WTC11 (cell line): ENCODE measurements around the gene ELP4. TPM values are rescaled to one million over a fixed set of nuclear protein-coding genes. Genes with fewer than 3 reads are reported as not detected.
A peak's percentile ranks its signal among the peaks of the same experiment; 100 is the strongest.

ENCODE experiments used
- ATAC-seq: fragments of 200-7000 bp; cut with Tn5 transposase; 2 replicates; pipeline ENCODE4 v1.10.0; 2021; ENCODE audit warnings: mild to moderate bottlenecking, moderate library complexity
- CTCF ChIA-PET: fragments of 300-600 bp; sonication (Branson Sonifier 250); formaldehyde crosslinking; loops from one replicate; lab custom pipeline; 2021; ENCODE audit warnings: antibody characterized with exemption; lab: Charles Lee
- POLR2A ChIA-PET: fragments of 350-600 bp; sonication (Branson Sonifier 250); formaldehyde crosslinking; loops from one replicate; lab custom pipeline; 2021; ENCODE audit warnings: antibody characterized with exemption; lab: Charles Lee
- DNase-seq: peaks from one replicate; pipeline ENCODE4 v3.0.0; 2021; ENCODE audit warnings: low spot score
- H3K27ac Mint-ChIP-seq: 2 replicates; pipeline ENCODE4 v1.8.0; 2021; ENCODE audit warnings: mixed read lengths
- H3K27me3 Mint-ChIP-seq: 2 replicates; pipeline ENCODE4 v1.8.0; 2021; ENCODE audit warnings: low read depth, mild to moderate bottlenecking, moderate library complexity, mixed read lengths
- H3K36me3 Mint-ChIP-seq: 2 replicates; pipeline ENCODE4 v1.8.0; 2021; ENCODE audit warnings: mixed read lengths
- H3K4me1 Mint-ChIP-seq: 2 replicates; pipeline ENCODE4 v1.8.0; 2022; ENCODE audit warnings: mixed read lengths
- H3K4me3 Mint-ChIP-seq: 2 replicates; pipeline ENCODE4 v1.8.0; 2021; ENCODE audit warnings: mild to moderate bottlenecking, moderate library complexity, mixed read lengths
- H3K9me3 Mint-ChIP-seq: 2 replicates; pipeline ENCODE4 v1.8.0; 2021; ENCODE audit warnings: mixed read lengths
- AFF4 ChIP-seq: sonication (generic); formaldehyde crosslinking; IDR thresholded peaks from 2 replicates; pipeline ENCODE4 v1.8.1; 2023; ENCODE audit warnings: mild to moderate bottlenecking, missing genetic modification reagents, borderline replicate concordance
- ARID4B ChIP-seq: sonication (generic); formaldehyde crosslinking; IDR thresholded peaks from 2 replicates; pipeline ENCODE4 v1.8.0; 2023; ENCODE audit warnings: missing genetic modification reagents, mild to moderate bottlenecking, borderline replicate concordance
- CREB1 ChIP-seq: sonication (generic); formaldehyde crosslinking; IDR thresholded peaks from 2 replicates; pipeline ENCODE4 v1.8.0; 2023; ENCODE audit warnings: mild to moderate bottlenecking, missing genetic modification reagents
- ELF4 ChIP-seq: sonication (generic); formaldehyde crosslinking; IDR thresholded peaks from 2 replicates; pipeline ENCODE4 v1.8.1; 2022; ENCODE audit warnings: low read depth, mild to moderate bottlenecking, moderate library complexity, missing genetic modification reagents
- EMX1 ChIP-seq: fragments of 250-450 bp; sonication (Bioruptor Pico); IDR thresholded peaks from 2 replicates; pipeline ENCODE4 v1.8.0; 2021; ENCODE audit warnings: mild to moderate bottlenecking
- FOXK1 ChIP-seq: sonication (generic); formaldehyde crosslinking; IDR thresholded peaks from 2 replicates; pipeline ENCODE4 v1.8.0; 2022; ENCODE audit warnings: mild to moderate bottlenecking, moderate library complexity, missing genetic modification reagents
- GABPB1 ChIP-seq: sonication (generic); formaldehyde crosslinking; IDR thresholded peaks from 2 replicates; pipeline ENCODE4 v1.8.1; 2023; ENCODE audit warnings: mild to moderate bottlenecking, missing genetic modification reagents
- NFYB ChIP-seq: sonication (generic); formaldehyde crosslinking; conservative IDR thresholded peaks from 2 replicates; pipeline ENCODE4 v1.8.0; 2022; ENCODE audit warnings: low read depth, missing genetic modification reagents
- RELA ChIP-seq: sonication (generic); formaldehyde crosslinking; IDR thresholded peaks from 2 replicates; pipeline ENCODE4 v1.8.1; 2022; ENCODE audit warnings: missing genetic modification reagents, mild to moderate bottlenecking, borderline replicate concordance
- RORB ChIP-seq: fragments of 250-450 bp; sonication (Bioruptor Pico); IDR thresholded peaks from 2 replicates; pipeline ENCODE4 v1.9.0; 2021; ENCODE audit warnings: mild to moderate bottlenecking
- TCF7 ChIP-seq: sonication (generic); formaldehyde crosslinking; IDR thresholded peaks from 2 replicates; pipeline ENCODE4 v1.8.0; 2022; ENCODE audit warnings: mild to moderate bottlenecking, low read depth, missing genetic modification reagents, moderate library complexity
- USF2 ChIP-seq: sonication (generic); formaldehyde crosslinking; IDR thresholded peaks from 2 replicates; pipeline ENCODE4 v1.8.1; 2023; ENCODE audit warnings: mild to moderate bottlenecking, missing genetic modification reagents, moderate library complexity
- ZNF138 ChIP-seq: sonication (generic); formaldehyde crosslinking; conservative IDR thresholded peaks from 2 replicates; pipeline ENCODE4 v1.8.1; 2022; ENCODE audit warnings: mild to moderate bottlenecking, moderate library complexity, missing genetic modification reagents
- ZNF219 ChIP-seq: sonication (generic); formaldehyde crosslinking; IDR thresholded peaks from 2 replicates; pipeline ENCODE4 v1.8.0; 2023; ENCODE audit warnings: missing genetic modification reagents, mild to moderate bottlenecking, borderline replicate concordance
- ZNF281 ChIP-seq: sonication (generic); formaldehyde crosslinking; IDR thresholded peaks from 2 replicates; pipeline ENCODE4 v1.8.0; 2023; ENCODE audit warnings: mild to moderate bottlenecking, missing genetic modification reagents
- ZNF425 ChIP-seq: fragments of 250-450 bp; sonication (Bioruptor Pico); conservative IDR thresholded peaks from 2 replicates; pipeline ENCODE4 v1.9.0; 2021; ENCODE audit warnings: mild to moderate bottlenecking
- ZNF671 ChIP-seq: fragments of 250-450 bp; sonication (Bioruptor Pico); IDR thresholded peaks from 2 replicates; pipeline ENCODE4 v1.8.0; 2021; ENCODE audit warnings: mild to moderate bottlenecking
- total RNA-seq: library from RNA; stranded (reverse); gene quantifications from 3 replicates; pipeline ENCODE4 v1.2.3, GENCODE V29; 2021

ELP4 gene
- total RNA-seq, 1 experiment from 2014 or later, result 14.6 TPM

GRCh38 chr11:31720671-31721365, 211.3 kb downstream of the ELP4 start (continued):
- no peak for TF ChIP-seq ZNF138 (CRISPR knock-in tag)
- no peak for TF ChIP-seq EMX1 (CRISPR knock-in tag)
- TF ChIP-seq ZNF281 (CRISPR knock-in tag), result no peak
- TF ChIP-seq CREB1 (CRISPR knock-in tag), result no peak
- TF ChIP-seq ZNF671, result no peak
- TF ChIP-seq ELF4 (CRISPR knock-in tag), result no peak
- no peak for TF ChIP-seq ZNF219
- no peak for TF ChIP-seq NFYB (CRISPR knock-in tag)
- TF ChIP-seq GABPB1 (CRISPR knock-in tag), result no peak
- no peak for TF ChIP-seq USF2
- TF ChIP-seq TCF7 (CRISPR knock-in tag), result no peak
- TF ChIP-seq ARID4B (CRISPR knock-in tag), result no peak

GRCh38 chr11:31722754-31723153, 213.2 kb downstream of the ELP4 start:
- Mint-ChIP-seq H3K27ac (no peak overlapping the region), H3K36me3 (no peaks in the 10 kb centered on the region), H3K4me3 (no peak overlapping the region), H3K4me1 (peaks cover 27% of the 10 kb centered on the region), H3K9me3 (no peaks in the 10 kb centered on the region), H3K27me3 (no peaks in the 10 kb centered on the region)
- ChIA-PET POLR2A (no interaction called here), CTCF (no interaction called here)
- DNase-seq (no peak), ATAC-seq (peak; percentile 20; the same call in 1 of the 2 replicates)
- no peak for TF ChIP-seq ZNF425 (CRISPR knock-in tag)
- no peak for TF ChIP-seq ZNF671
- TF ChIP-seq RELA (CRISPR knock-in tag), result no peak
- no peak for TF ChIP-seq CREB1 (CRISPR knock-in tag)
- TF ChIP-seq AFF4 (CRISPR knock-in tag), result no peak
- TF ChIP-seq NFYB (CRISPR knock-in tag), result no peak
- TF ChIP-seq FOXK1 (CRISPR knock-in tag), result no peak
- no peak for TF ChIP-seq RORB (CRISPR knock-in tag)
